H1 (cell line): Measurements from ENCODE around the gene ADAMTS17. TPM values are rescaled to one million over a fixed set of nuclear protein-coding genes. Genes with fewer than 3 reads are reported as not detected.

Source experiments
- CTCF ChIA-PET: fragments of 300-600 bp; sonication (Branson Sonifier 250); formaldehyde crosslinking; loops from one replicate; lab custom pipeline; 2021; ENCODE audit not compliant: partially characterized antibody; lab: Charles Lee
- POLR2A ChIA-PET: fragments of 300-600 bp; sonication (Branson Sonifier 250); formaldehyde crosslinking; loops from one replicate; lab custom pipeline; 2021; ENCODE audit warnings: inconsistent platforms; ENCODE audit not compliant: partially characterized antibody; lab: Charles Lee
- DNase-seq, 2 experiments: peaks; one replicate each; pipeline versions ENCODE4 v3.0.0 to v3.0.0-alpha.2; 2010 to 2022; ENCODE audit warnings: low spot score in 2 of 2, low read depth in 1 of 2, mixed read lengths in 1 of 2
- FAIRE-seq: peaks from 2 replicates; lab custom pipeline; 2011; peaks lifted over from hg19 to GRCh38; lab: Jason Lieb, UNC
- H2AFZ ChIP-seq: 2 replicates; pipeline ENCODE4 v1.8.1; 2012; ENCODE audit warnings: low read length, inconsistent platforms
- H2AK5ac ChIP-seq: 2 replicates; pipeline ENCODE4 v1.6.1; 2013; ENCODE audit warnings: low read depth, low read length
- H2BK120ac ChIP-seq: replicated peaks from 2 replicates; pipeline ENCODE3; 2013; ENCODE audit warnings: low read depth, low read length, inconsistent platforms
- H2BK12ac ChIP-seq: 2 replicates; pipeline ENCODE4 v1.6.1; 2013; ENCODE audit warnings: low read depth, low read length
- H2BK15ac ChIP-seq: 2 replicates; pipeline ENCODE4 v1.6.1; 2013; ENCODE audit warnings: low read length
- H2BK20ac ChIP-seq: 2 replicates; pipeline ENCODE4 v1.6.1; 2013; ENCODE audit warnings: low read length
- H2BK5ac ChIP-seq: 2 replicates; pipeline ENCODE4 v1.6.1; 2013; ENCODE audit warnings: low read depth, low read length
- H3K14ac ChIP-seq: 2 replicates; pipeline ENCODE4 v1.6.1; 2013; ENCODE audit warnings: inconsistent platforms; ENCODE audit not compliant: insufficient read length
- H3K18ac ChIP-seq: 2 replicates; pipeline ENCODE4 v1.6.1; 2013; ENCODE audit warnings: low read length; ENCODE audit errors: extremely low read depth
- H3K23ac ChIP-seq: 2 replicates; pipeline ENCODE4 v1.6.1; 2013; ENCODE audit warnings: inconsistent platforms; ENCODE audit not compliant: insufficient read length
- H3K23me2 ChIP-seq: 2 replicates; pipeline ENCODE4 v1.6.1; 2013; ENCODE audit warnings: low read depth, low read length
- H3K27ac ChIP-seq: 2 replicates; pipeline ENCODE4 v1.6.1; 2011; ENCODE audit warnings: low read depth, low read length, inconsistent platforms
- H3K27me3 ChIP-seq, 4 experiments: replicated peaks in 1 of 4; 1 replicate in 1 of 4; 2 replicates in 3 of 4; pipeline versions ENCODE4 v1.6.1 to v1.8.1; 2011 to 2013; ENCODE audit warnings: low read length in 3 of 4, mild to moderate bottlenecking in 3 of 4, inconsistent platforms in 2 of 4, mixed read lengths in 2 of 4, moderate library complexity in 1 of 4; ENCODE audit not compliant: control insufficient read depth in 3 of 4, insufficient read depth in 3 of 4; ENCODE audit errors: extremely low read depth in 1 of 4
- H3K36me3 ChIP-seq, 4 experiments: 2 replicates each; pipeline versions ENCODE4 v1.6.1 to v1.8.1; 2011 to 2013; ENCODE audit warnings: mild to moderate bottlenecking in 4 of 4, low read length in 3 of 4, moderate library complexity in 2 of 4, control low read depth in 1 of 4, inconsistent platforms in 1 of 4; ENCODE audit not compliant: insufficient read depth in 4 of 4, control insufficient read depth in 2 of 4
- H3K4ac ChIP-seq: replicated peaks from 2 replicates; pipeline ENCODE3; 2013; ENCODE audit warnings: low read length, low read depth, mixed read lengths, inconsistent platforms; ENCODE audit not compliant: insufficient read length
- H3K4me1 ChIP-seq, 4 experiments: replicated peaks in 1 of 4; 1 replicate in 1 of 4; 2 replicates in 3 of 4; pipeline versions ENCODE4 v1.6.1 to v1.8.1; 2011 to 2013; ENCODE audit warnings: low read length in 3 of 4, inconsistent platforms in 2 of 4, mixed read lengths in 1 of 4; ENCODE audit not compliant: insufficient read depth in 4 of 4, control insufficient read depth in 3 of 4
- H3K4me2 ChIP-seq, 2 experiments: 2 replicates each; pipeline versions ENCODE4 v1.6.1 to v1.8.1; 2011 to 2013; ENCODE audit warnings: low read depth in 2 of 2, low read length in 2 of 2, control low read depth in 1 of 2, inconsistent platforms in 1 of 2, mild to moderate bottlenecking in 1 of 2; ENCODE audit not compliant: insufficient read depth in 1 of 2
- H3K4me3 ChIP-seq, 4 experiments: fragments of 200-600, 300-600 bp in 1 of 4; sonication (generic), shearing (Covaris generic), sonication (Bioruptor Twin) in 1 of 4; 2 replicates each; pipeline versions ENCODE4 v1.5.1 to v1.8.1; 2011 to 2016; ENCODE audit warnings: low read length in 4 of 4, low read depth in 3 of 4, control low read depth in 2 of 4, inconsistent platforms in 2 of 4, mild to moderate bottlenecking in 2 of 4, mixed read lengths in 1 of 4, moderate library complexity in 1 of 4; ENCODE audit not compliant: insufficient read depth in 2 of 4; ENCODE audit errors: extremely low read depth in 1 of 4
- H3K56ac ChIP-seq: replicated peaks from 2 replicates; pipeline ENCODE3; 2013; ENCODE audit warnings: low read depth, mild to moderate bottlenecking, mixed read lengths, low read length, inconsistent platforms; ENCODE audit not compliant: insufficient read length
- H3K79me1 ChIP-seq: 2 replicates; pipeline ENCODE4 v1.6.1; 2013; ENCODE audit warnings: low read depth, low read length, control low read depth
- H3K79me2 ChIP-seq, 2 experiments: 2 replicates each; pipeline versions ENCODE4 v1.6.1 to v1.8.1; 2012 to 2013; ENCODE audit warnings: low read length in 2 of 2, mild to moderate bottlenecking in 2 of 2, inconsistent platforms in 1 of 2; ENCODE audit not compliant: insufficient read depth in 2 of 2, control insufficient read depth in 1 of 2
- H3K9ac ChIP-seq, 4 experiments: replicated peaks in 1 of 4; 1 replicate in 1 of 4; 2 replicates in 3 of 4; pipeline versions ENCODE4 v1.6.1 to v1.8.1; 2011 to 2013; ENCODE audit warnings: low read depth in 3 of 4, low read length in 3 of 4, control low read depth in 2 of 4, mild to moderate bottlenecking in 2 of 4, moderate library complexity in 2 of 4, inconsistent platforms in 1 of 4; ENCODE audit errors: extremely low read depth in 1 of 4
- H3K9me3 ChIP-seq, 2 experiments: 2 replicates each; pipeline versions ENCODE4 v1.6.1 to v1.8.1; 2012 to 2013; ENCODE audit warnings: mild to moderate bottlenecking in 2 of 2, moderate library complexity in 2 of 2, control low read depth in 1 of 2, inconsistent platforms in 1 of 2, low read depth in 1 of 2, low read length in 1 of 2, mixed read lengths in 1 of 2; ENCODE audit not compliant: insufficient read depth in 2 of 2
- H4K20me1 ChIP-seq, 2 experiments: replicated peaks in 1 of 2; 2 replicates each; pipeline versions ENCODE3 to v1.8.1; 2011 to 2013; ENCODE audit warnings: inconsistent platforms in 2 of 2, low read length in 2 of 2, mild to moderate bottlenecking in 1 of 2; ENCODE audit not compliant: insufficient read depth in 2 of 2, control insufficient read depth in 1 of 2
- H4K5ac ChIP-seq: 2 replicates; pipeline ENCODE4 v1.6.1; 2013; ENCODE audit warnings: low read length, low read depth, mixed read lengths, inconsistent platforms; ENCODE audit not compliant: insufficient read length
- H4K8ac ChIP-seq: 2 replicates; pipeline ENCODE4 v1.8.0; 2013; ENCODE audit warnings: mild to moderate bottlenecking, moderate library complexity, low read length, inconsistent platforms; ENCODE audit not compliant: insufficient read depth; ENCODE audit errors: extremely low read depth
- H4K91ac ChIP-seq: replicated peaks from 2 replicates; pipeline ENCODE3; 2013; ENCODE audit warnings: low read length, mixed read lengths, inconsistent platforms; ENCODE audit not compliant: insufficient read length
- BRCA1 ChIP-seq: IDR thresholded peaks from 2 replicates; pipeline ENCODE4 v1.6.1; 2012; ENCODE audit warnings: low read depth, low read length, improper control_type of control experiment
- WGBS, 2 experiments: shearing (Covaris generic) in 1 of 2; methylation state at CpG; one replicate each; pipeline versions ENCODE4 v1.1.6 to v1.1.7; 2013 to 2015; ENCODE audit warnings: low lambda C conversion rate in 2 of 2, mixed read lengths in 2 of 2, inconsistent platforms in 1 of 2, low coverage in 1 of 2, missing lambda C conversion rate in 1 of 2; ENCODE audit not compliant: insufficient replicate concordance in 2 of 2, insufficient coverage in 1 of 2, insufficient read length in 1 of 2; ENCODE audit errors: extremely low coverage in 1 of 2, missing lambda C conversion rate in 1 of 2; 5-methylcytosine and 5-hydroxymethylcytosine counted together
- polyA plus RNA-seq, 7 experiments: library from polyadenylated mRNA; depleted of rRNA in 3 of 7; stranded (reverse) in 5 of 7; unstranded in 2 of 7; fragments of >200 nt in 5 of 7; fragments of 200-250 nt in 2 of 7; gene quantifications; 1 replicate in 5 of 7; 2 replicates in 1 of 7; 4 replicates in 1 of 7; pipeline versions ENCODE4 v1.2.1 to v1.2.3, GENCODE V29; 2011 to 2013; ENCODE audit warnings: missing spikeins in 2 of 7, mixed read lengths in 2 of 7
- total RNA-seq: library from RNA; stranded (reverse); fragmentation: NEBNext Ultra II Directional; extraction: Animal tissue kit (Norgen Biotek cat#: 25700); gene quantifications from 2 replicates; pipeline ENCODE4 v1.2.1, GENCODE V29; 2021

The ADAMTS17 gene
- total and polyA plus RNA-seq, 2 of the 8 experiments (the other 6 are each of a cell fraction or from before 2014, with no cell fraction given) = 0.51 to 1.7 TPM

DNA sequence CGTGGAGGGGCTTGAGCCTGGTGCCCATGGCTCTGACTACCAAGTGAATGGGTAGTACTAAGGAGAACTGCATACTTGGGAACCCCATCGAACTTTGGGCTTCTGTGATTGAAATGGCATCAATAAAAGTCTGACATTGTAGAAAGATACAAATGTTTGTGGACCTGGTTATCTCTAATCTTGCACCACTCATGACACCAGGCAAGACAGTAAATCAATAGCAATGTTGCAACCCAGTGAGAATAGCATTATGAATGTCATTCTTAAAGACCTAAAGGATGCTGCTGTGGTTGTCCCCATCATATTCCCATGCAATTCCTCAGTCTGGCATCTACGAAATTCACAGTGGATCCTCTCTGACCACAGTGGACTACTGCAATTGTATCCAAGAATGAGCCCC lies 375.0 kb downstream of the ADAMTS17 start:
- H4K20me1 ChIP-seq = no peaks in the 10 kb centered on the region
- H3K56ac ChIP-seq = no peak overlapping the region
- no peaks in the 10 kb centered on the region for H3K36me3 ChIP-seq
- H3K4me1 ChIP-seq = no peaks in the 10 kb centered on the region; a peak in 1 of 7 replicates
- H4K5ac ChIP-seq = no peak overlapping the region
- H3K14ac ChIP-seq = no peak overlapping the region
- H3K4ac ChIP-seq = no peak overlapping the region
- H3K4me3 ChIP-seq = no peak overlapping the region
- H3K79me2 ChIP-seq = no peaks in the 10 kb centered on the region
- H2BK15ac ChIP-seq = no peak overlapping the region
- no peak overlapping the region for H2BK12ac ChIP-seq
- H4K8ac ChIP-seq = no peak overlapping the region
- no peak overlapping the region for H2BK120ac ChIP-seq
- no peak overlapping the region for H3K4me2 ChIP-seq
- no peak overlapping the region for H2BK20ac ChIP-seq
- H3K79me1 ChIP-seq = no peaks in the 10 kb centered on the region
- no peak overlapping the region for H3K23ac ChIP-seq
- WGBS, 2 experiments = 93% methylated on average over 3 of the region's 3 CpGs; no CpG with 5 or more reads in 1 of the 2 experiments
- no peak overlapping the region for H2AFZ ChIP-seq
- no peak overlapping the region for H2AK5ac ChIP-seq
- no peak overlapping the region for H3K18ac ChIP-seq
- no peak for FAIRE-seq
- H4K91ac ChIP-seq = no peak overlapping the region
- H3K23me2 ChIP-seq = no peaks in the 10 kb centered on the region
- ChIA-PET POLR2A (no interaction called here), CTCF (interaction anchor here (0.6 kb wide), 1 partner anchor 15 kb away, joined by 3 read pairs; no protein-coding TSS in a partner anchor)
- H3K9ac ChIP-seq = no peak overlapping the region
- DNase-seq = no peak
- H3K27me3 ChIP-seq = no peaks in the 10 kb centered on the region
- H2BK5ac ChIP-seq = no peak overlapping the region
- H3K9me3 ChIP-seq = no peaks in the 10 kb centered on the region; a peak in 1 of 4 replicates
- no peak overlapping the region for H3K27ac ChIP-seq
- TF ChIP-seq BRCA1 = no peak
